Activated T-cell treated with anti-CD3 and anti-CD28 coated beads, Interleukin-2, amount 50 U/mL, for 1 hour (primary cell): Measurements from ENCODE around the gene ZNF460.

Source experiments
- DNase-seq: peaks from one replicate; pipeline ENCODE4 v3.0.0-alpha.2; 2020

Gene ZNF460

DNA sequence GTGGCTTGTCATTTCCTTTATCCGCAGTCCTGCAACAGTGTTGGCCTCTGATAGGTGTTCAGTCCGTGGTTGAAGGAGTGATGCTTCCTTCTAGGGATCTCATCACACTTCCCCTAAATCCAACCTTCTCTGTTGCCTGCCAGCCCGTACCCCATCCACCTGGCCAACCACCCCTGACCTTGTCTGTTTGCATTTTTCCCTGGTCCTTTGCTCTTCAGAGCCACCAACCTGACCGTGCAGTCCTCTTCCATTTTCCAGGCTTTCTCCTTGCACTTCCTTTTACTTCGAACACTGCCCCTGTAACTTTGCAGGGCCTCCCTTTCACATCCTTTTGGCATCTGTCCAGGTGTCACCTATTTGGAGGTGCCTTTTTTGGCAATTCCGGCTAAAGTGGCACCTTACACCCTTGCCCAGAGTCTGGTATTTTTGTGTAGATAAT lies 696 bp downstream of the ZNF460 start:
- DNase-seq, result no peak

DNA sequence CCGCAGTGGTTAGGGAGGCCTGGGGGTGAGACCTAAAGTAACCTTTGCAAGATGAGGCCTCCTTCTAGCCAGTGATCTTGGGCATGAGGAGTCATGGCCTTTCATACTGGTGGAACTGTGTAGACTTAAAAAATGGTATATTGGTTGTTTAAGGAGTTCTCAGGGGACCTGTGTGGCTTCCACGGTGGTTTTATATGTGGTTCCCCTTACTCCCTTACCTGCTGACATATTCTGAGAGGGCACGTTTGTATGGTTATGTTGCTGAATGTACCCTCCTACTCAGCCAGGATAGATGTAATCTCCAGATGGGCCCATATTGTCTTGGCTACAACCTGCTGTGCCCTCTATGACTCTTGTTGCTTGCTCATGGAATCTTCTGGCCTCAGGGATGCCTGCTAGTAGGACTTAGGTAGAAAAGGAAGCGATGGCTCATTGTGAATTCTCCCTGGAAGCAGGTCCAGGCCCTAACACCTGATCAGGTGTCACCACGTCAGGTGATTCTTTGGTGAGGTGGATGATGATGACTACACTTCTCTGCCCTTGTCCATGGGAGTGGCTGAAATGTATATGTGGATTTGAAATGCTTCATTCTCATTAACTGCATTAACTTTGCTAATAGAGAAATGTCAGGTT lies 1.8 kb downstream of the ZNF460 start:
- no peak for DNase-seq

DNA sequence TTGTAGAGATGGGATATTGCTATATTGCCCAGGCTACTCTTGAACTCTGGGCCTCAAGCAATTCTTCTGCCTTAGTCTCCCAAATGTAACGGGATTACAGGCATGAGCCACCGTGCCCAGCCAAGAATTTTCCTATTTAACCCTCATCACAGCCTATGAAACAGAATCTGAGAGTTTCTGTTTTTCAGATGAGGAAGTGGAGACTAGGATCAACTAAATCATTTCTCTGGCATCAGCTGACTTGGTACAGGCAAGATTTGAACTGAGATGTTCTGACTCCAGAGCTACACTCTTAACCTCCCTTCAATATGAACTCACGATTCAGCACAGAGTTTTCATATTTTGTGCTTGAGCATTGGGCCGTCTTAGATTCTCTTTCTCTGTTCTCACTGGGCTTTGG lies 8.1 kb downstream of the ZNF460 start:
- DNase-seq, result no peak

DNA sequence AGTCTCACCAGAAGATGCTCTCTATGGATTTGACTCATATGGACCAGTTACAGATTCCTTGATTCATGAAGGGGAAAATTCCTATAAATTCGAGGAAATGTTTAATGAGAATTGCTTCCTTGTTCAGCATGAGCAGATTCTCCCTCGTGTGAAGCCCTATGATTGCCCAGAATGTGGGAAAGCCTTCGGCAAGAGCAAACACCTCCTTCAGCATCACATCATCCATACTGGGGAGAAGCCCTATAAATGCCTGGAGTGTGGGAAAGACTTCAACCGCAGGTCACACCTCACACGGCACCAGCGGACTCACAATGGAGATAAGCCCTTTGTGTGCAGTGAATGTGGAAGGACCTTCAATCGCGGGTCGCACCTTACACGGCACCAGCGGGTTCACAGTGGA lies 10.7 kb downstream of the ZNF460 start:
- no peak for DNase-seq

DNA sequence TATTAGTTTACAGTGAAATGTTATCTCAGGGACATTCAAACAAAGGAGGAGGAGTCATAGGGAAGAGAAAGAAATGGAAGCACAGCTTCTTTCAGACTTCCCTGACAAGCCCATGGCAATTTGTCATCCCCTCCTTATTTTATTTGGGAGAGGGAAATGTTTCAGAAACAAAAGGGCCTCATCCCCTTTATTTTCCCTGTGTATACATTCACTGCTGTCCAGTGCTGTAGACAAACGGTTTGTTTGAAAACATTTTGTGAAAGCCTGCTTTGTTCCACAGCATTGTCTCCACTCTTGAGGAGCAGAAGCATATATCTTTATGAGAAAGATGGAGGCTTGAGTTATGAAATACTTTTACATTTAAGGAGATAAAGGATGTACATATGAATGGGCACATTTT lies 12.3 kb downstream of the ZNF460 start:
- DNase-seq, result no peak

DNA sequence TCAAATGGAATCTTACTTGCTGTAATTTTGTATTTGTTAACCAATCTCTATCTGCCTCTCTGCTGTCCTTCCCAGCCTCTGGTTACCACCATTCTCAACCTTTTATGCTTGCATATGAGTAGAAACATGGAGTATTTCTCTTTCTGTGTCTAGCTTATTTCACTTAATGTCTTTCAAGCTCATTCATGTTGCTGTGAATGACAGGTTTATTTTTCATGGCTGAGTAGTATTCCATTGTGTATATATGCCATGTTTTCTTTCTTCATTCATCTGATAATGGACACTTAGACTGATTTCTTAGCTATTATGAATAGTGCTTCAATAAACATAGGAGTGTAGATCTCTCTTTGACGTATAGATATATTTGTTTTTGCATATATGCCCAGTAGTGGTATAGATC lies 13.4 kb downstream of the ZNF460 start:
- DNase-seq, result no peak

DNA sequence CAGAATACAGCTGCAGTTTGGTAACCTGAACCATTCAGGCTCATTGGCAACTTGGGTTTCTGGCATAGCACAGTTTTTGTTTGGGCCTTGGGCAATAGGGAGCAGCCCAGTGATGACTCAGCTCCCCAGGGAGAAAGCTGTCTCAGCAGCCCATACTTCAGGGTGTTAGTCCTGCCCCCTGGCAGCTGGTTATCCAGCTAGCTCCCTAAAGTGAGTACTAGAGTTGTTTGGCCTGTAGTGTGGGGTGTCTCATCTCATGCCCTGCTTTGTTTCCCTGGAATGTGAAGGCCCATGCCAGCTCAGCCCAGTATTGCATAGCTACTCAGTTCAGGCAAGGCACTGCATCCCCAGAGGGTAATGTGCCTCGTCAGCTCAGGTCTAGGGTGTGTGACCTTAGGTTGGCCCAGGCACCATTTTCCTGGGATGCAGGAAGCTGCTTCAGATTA lies 21.8 kb downstream of the ZNF460 start:
- no peak for DNase-seq

DNA sequence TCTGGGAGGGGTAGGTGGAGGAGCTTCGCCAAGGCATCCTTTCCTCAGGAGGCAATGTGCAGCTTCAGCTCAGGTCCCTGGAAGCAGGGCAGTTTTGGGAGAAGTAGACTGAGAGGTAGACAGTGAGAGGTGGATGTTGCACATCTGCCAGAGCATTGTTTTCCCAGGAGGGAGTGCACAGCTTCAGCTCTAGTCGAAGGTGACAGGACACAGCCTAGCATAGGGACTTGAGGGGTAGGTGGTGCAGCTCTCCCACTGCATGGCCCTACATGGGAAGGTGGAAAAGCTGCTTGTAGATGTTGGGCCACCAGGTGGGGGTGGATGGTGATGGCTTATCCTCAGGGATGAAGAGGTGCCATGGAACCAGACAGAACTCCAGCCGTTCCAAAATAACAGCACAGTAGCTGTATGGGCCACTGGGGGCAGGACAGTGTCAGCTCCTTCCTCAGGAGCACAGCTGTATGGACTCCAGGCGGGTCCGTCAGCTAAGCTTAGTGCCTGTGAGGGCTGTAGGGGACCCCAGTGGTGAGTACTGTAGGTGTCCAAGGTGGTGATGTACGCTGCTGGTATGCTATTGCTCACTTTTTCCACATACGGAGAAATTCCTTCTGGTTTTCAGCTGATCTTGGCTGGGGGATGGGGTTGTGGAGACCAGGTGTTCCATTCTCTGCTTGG lies 22.6 kb downstream of the ZNF460 start:
- DNase-seq, result no peak

DNA sequence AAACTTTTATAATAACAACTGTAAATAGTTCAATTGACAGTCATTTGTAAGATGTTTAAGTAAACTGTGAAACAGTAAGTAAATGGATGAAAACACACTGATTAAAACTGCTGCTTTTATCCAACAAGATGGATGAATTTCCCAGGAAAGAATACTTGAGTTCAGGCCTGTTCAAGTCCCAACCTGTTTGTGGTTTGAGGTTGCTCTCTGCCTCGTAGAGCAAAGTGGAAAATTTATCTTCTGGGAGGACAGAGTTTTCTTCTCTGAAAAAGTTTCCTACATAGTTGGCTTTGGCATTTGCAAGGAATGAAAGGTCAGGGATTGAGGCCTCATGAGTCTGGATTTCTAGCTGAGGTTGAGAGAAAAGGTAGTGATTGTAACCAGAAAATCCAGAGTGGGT lies 24.8 kb downstream of the ZNF460 start:
- no peak for DNase-seq

DNA sequence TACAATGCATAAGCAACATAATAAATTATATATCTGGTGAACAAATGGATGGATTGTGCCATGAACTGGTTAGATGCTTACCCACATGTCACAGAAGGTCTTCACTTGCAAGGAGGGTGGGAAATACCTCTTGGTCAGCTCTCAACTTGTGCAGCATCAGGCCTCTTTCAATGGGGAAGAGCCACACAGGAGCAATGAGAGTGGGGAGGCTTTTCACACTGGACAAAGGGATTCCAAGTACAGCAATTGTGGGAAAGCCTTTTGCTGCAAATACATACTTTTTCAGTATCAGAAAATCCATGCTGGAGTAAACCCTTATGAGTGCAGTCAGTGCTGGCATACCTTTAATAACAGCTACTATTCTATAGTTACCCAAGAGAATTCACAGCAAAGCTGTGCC lies 28.2 kb downstream of the ZNF460 start:
- no peak for DNase-seq

DNA sequence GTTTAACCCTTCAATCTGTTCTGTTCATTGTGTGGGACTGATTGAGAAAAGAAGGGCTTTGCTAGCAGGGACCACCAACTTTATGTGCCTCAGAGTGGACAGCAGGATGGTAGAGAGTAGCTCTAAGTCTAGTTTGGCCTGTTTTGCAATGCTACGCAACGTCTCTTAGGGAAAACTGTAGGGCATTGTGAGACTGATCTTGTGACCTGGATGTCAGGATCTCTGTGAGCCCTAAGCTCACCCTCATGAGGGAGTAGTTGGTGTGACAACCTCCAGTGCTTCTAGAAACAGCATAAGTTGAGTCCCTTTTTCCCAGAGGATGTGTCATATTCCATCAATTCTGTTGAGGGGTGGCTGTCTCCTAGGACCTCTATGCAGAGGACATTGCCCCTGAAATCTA lies 30.5 kb downstream of the ZNF460 start:
- no peak for DNase-seq

DNA sequence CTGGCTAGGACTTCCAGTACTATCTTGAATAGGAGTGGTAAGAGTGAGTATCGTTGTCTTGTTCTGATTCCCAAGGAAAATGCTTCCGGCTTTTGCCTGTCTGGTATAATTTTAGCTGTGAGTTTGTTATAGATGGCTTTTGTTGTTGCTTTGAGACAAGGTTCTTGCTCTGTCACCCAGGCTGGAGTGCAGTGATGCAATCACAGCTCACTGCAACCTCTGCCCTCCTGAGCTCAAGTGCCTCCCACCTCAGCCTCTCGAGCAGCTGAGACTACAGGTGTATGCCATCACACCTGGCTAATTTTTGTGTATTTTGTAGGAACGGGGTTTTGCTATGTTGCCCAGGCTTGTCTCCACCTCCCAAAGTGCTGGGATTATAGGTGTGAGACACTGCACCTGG lies 33.9 kb downstream of the ZNF460 start:
- DNase-seq, result no peak

DNA sequence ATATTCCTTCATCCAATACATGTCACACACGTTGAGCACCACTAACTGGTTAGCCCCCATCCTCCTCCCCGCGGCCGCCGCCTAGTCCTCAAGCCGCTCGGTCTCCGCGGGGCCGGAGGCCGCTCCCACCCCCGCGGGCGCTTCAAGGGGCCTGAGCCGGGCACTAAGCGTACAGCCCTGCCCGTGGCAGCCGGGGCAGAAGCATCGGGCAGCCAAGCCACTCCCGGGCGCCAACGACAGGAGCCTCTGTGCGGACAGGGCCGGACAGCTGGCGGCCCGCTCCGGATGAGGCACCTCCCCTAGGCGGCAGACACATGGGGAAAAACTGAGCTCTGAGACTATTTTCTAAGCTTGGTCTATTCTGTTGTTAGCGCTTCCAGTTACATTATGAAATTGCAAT lies 37.2 kb downstream of the ZNF460 start:
- DNase-seq, result no peak

DNA sequence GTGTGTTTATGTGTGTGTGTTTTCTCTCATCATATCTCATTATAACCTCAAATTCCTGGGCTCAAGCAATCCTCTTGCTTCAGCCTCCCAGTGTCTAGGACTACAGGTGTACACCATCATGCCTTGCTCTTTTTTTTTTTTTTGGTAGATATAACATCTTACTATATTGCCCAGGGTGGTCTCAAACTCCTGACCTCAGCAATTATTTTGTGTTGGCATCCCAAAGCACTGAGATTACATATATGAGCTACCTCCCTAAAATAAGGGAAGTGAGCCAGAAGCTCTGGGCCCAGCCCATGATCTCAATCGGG lies 39.5 kb downstream of the ZNF460 start:
- DNase-seq, result no peak

DNA sequence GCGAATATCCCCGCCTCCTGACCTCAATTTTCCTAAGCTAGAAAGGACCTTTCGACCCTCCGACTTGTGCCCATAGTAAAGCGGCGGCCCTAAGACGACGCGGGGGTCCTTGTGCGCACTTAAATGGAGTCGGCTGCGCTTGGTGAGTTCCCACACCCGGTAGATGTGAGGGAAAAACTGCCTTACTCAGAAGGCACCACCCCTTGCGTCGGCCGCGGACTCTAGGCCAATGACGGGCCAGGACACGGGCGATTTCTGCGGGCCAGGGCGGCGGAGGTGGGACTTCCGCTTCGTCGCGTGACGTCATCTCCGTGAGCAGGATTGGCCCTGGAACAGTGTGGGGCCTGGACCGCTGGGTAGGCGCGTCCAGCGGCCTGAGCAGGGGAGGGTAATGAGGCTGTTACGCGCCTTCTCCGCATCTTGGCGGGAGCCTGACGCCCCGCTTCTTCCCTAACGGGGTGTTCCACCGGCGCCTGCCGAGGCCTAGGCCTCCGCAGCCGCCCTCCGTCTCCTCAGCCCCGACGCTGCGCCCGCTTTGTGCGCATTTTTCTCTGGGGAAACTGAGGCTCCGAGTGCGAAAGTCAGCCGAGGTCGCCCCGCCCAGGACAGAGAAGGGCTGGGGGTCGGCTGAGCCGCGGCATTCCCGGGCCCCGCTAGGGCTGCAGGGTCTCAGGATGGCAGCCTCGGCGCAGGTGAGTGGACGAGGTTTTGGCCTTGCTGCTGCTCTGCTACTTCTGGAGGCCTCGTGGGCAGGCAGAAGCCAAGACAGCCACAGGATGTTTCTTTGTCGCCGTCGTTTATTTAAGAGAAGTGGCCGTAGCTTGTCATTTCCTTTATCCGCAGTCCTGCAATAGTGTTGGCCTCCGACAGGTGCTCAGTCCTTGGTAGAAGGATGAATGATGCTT lies 40.1 kb downstream of the ZNF460 start, which contains the start of gene ZNF543:
Gene ZNF543 (plus strand): TSS at position 293 of the 905 bp plus-strand sequence. CDS start 382 bp downstream, at position 675.
- peak; percentile 90 for DNase-seq

DNA sequence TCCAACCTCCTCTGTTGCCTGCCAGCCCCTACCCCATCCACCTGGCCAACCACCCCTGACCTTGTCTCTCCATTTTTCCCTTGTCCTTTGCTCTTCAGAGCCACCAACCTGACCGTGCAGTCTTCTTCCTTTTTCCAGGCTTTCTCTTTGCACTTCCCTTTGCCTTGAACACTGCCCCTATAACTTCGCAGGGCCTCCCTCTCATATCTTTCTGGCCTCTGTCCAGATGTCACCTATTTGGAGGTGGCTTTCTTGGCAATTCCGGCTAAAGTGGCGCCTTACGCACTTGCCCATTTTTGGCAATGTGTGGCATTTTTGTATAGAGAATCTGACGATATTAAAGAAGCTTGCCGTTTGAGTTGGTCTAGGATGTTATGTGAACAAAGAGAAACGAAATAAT lies 40.8 kb downstream of the ZNF460 start:
- no peak for DNase-seq

DNA sequence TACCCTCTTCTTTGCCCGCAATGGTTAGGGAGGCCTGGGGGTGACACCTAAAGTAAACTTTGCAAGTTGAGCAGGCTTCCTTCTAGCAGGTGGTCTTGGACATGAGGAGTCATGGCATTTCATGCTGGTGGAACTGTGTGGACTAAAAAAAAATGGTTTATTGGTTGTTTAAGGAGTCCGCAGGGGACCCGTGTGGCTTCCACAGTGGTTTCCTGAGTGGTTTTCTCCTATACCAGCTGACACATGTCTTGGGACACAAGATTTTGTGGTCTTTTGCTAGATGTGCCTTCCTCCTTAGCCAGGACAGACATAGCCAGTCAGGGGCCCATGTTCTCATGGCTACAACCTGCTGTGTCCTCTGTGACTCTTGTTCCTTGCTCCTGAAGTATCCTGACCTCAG lies 41.5 kb downstream of the ZNF460 start:
- DNase-seq, result no peak

DNA sequence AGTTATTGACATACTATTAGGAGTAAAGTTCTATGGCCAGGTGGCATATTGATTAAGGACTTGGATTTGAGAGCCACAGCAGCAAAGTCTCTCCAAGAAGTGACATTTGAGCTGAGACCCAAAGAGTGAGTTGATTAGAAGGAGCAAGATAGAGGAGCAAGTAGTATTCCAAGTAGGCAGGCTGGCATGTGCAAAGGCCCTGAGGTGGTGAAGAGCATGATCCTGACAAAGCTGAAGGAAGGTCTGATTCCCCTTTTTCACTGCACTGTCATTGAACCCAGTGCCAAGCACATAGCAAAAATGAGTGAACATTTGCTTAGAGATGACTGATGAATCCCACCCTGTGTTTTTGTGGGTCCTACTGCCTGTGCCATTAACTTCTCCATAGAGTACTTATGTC lies 44.7 kb downstream of the ZNF460 start:
- DNase-seq, result no peak

DNA sequence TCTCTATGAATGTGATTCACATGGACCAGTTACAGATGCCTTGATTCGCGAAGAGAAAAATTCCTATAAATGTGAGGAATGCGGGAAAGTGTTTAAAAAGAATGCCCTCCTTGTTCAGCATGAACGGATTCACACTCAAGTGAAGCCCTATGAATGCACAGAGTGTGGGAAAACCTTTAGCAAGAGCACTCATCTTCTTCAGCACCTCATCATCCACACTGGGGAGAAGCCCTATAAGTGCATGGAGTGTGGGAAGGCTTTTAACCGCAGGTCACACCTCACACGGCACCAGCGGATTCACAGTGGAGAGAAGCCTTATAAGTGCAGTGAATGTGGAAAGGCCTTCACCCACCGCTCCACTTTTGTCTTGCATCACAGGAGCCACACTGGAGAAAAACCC lies 47.7 kb downstream of the ZNF460 start:
- no peak for DNase-seq

DNA sequence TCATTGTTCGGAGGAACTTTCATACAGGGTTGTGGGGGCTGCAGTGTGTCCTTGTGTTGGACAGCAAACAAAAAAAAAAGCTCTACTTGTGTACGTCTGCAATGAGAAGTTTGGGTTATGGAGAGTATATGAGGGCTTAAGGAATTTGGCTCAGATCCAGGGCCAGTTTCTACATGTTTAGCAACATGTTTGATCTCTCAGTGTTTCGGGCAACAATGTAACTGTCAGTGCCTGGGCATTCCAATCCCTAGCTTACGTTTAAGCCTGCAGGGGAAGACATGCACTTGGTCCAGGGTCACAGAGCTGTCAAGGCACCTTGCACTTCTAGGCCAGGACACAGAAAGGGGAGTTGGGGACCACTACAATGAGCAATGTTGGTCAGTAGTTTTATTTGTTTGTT lies 53.9 kb downstream of the ZNF460 start:
- DNase-seq, result no peak

DNA sequence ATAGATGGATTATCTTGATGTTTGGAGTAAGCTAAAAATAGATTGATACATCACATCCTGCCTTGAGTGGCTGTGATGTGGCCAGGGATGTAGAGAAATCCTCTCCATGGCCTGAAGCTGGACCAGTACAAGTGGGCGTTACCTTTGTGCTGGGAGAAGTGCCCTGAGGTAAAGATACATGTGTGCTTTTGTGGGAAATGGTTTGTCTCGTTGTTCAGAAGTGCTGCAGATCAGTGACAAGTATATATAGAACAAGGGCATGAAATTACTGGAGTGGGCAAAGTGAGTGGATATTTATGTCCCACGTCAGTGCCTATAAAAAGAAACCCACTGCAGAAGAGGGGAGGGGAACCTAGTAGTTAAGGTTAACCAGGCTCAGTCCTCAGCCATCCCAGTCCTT lies 58.6 kb downstream of the ZNF460 start:
- DNase-seq, result no peak

DNA sequence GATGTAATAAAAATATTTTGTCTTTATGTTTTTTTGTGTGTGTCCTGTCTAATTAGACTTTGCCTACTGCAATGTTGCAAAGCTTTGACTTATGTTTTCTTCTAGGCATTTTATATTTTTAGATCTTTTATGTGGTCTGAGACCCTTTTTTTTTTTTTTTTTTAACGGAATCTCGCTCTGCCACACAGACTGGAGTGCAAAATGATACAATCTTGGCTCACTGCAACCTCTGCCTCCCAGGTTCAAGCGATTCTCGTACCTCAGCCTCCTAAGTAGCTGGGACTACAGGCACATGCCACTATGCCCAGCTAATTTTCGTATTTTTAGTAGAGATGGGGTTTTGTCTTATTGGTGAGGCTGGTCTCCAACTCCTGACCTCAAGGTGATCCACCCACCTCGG lies 62.3 kb downstream of the ZNF460 start:
- no peak for DNase-seq
